HepG2 (cell line): ENCODE results near the gene BPIFB6. TPM values are rescaled to one million over a fixed set of nuclear protein-coding genes. Genes with fewer than 3 reads are reported as not detected.

Experiments
- ATAC-seq: fragments of 200-7000 bp; cut with Tn5 transposase; 3 replicates; pipeline ENCODE4 v1.9.1; 2020; ENCODE audit warnings: mild to moderate bottlenecking, moderate library complexity
- BruUV-seq: library from RNA; stranded (reverse); fragments of 400-500 nt; replicated peaks from 2 replicates; lab custom pipeline; 2021; lab: Mats Ljungman, UMichigan
- CTCF ChIA-PET: fragments of 300-600 bp; formaldehyde crosslinking; extraction: SDS; loops from one replicate; lab custom pipeline; 2021; ENCODE audit warnings: low total read pairs, inconsistent platforms, low intra/inter-chr PET ratio; lab: Yijun Ruan, JAX
- POLR2A ChIA-PET: fragments of 350-600 bp; sonication (Branson Sonifier 250); formaldehyde crosslinking; loops from one replicate; lab custom pipeline; 2020; ENCODE audit warnings: antibody characterized with exemption, inconsistent platforms; lab: Yijun Ruan, JAX
- DNase-seq: peaks from one replicate; pipeline ENCODE4 v3.0.0-alpha.2; 2015; ENCODE audit warnings: low spot score
- FAIRE-seq: peaks from 3 replicates; lab custom pipeline; 2011; peaks lifted over from hg19 to GRCh38; lab: Jason Lieb, UNC
- H2AFZ ChIP-seq: one replicate; pipeline ENCODE4 v1.6.1; 2011; ENCODE audit warnings: low read length, inconsistent platforms
- H3K27ac ChIP-seq: fragments of 300-600 bp; 3 replicates; pipeline ENCODE4 v1.8.0; 2011; ENCODE audit warnings: mixed run types, mild to moderate bottlenecking, mixed read lengths, low read length, inconsistent platforms; ENCODE audit not compliant: insufficient read depth; ENCODE audit errors: extremely low read length
- H3K27me3 ChIP-seq, 2 experiments: fragments of 200-600 bp in 1 of 2; 2 replicates in 1 of 2; 3 replicates in 1 of 2; pipeline versions ENCODE4 v1.6.0 to v1.8.0; 2011; ENCODE audit warnings: low read length in 2 of 2, mild to moderate bottlenecking in 2 of 2, moderate library complexity in 2 of 2, inconsistent platforms in 1 of 2; ENCODE audit not compliant: insufficient read depth in 2 of 2, control insufficient read depth in 1 of 2
- H3K36me3 ChIP-seq, 2 experiments: fragments of 200-600 bp in 1 of 2; replicated peaks in 1 of 2; 2 replicates in 1 of 2; 3 replicates in 1 of 2; pipeline versions ENCODE4 v1.5.1 to v1.8.0; 2011; ENCODE audit warnings: low read length in 2 of 2, inconsistent platforms in 1 of 2; ENCODE audit not compliant: insufficient read depth in 2 of 2, control insufficient read depth in 1 of 2
- H3K4me1 ChIP-seq: 2 replicates; pipeline ENCODE4 v1.5.1; 2012; ENCODE audit warnings: low read length, inconsistent platforms; ENCODE audit not compliant: insufficient read depth
- H3K4me2 ChIP-seq: 2 replicates; pipeline ENCODE4 v1.6.0; 2011; ENCODE audit warnings: low read depth, low read length, inconsistent platforms
- H3K4me3 ChIP-seq, 3 experiments: fragments of 200-600 bp in 1 of 3; sonication (generic), shearing (Covaris generic) in 1 of 3; replicated peaks in 1 of 3; 2 replicates each; pipeline ENCODE4 v1.5.1; 2011 to 2016; ENCODE audit warnings: low read length in 3 of 3, inconsistent platforms in 2 of 3, low read depth in 2 of 3, mild to moderate bottlenecking in 2 of 3, control low read depth in 1 of 3, mixed read lengths in 1 of 3; ENCODE audit not compliant: insufficient read depth in 1 of 3
- H3K79me2 ChIP-seq: one replicate; pipeline ENCODE4 v1.6.1; 2011; ENCODE audit warnings: low read length, inconsistent platforms; ENCODE audit not compliant: insufficient read depth
- H3K9ac ChIP-seq: 2 replicates; pipeline ENCODE4 v1.6.0; 2011; ENCODE audit warnings: mild to moderate bottlenecking, low read depth, low read length, inconsistent platforms; ENCODE audit not compliant: insufficient read depth
- H3K9me3 ChIP-seq: 2 replicates; pipeline ENCODE4 v1.5.1; 2012; ENCODE audit warnings: mild to moderate bottlenecking, low read length
- H4K20me1 ChIP-seq: 2 replicates; pipeline ENCODE4 v1.6.0; 2011; ENCODE audit warnings: inconsistent platforms, mild to moderate bottlenecking, low read length, moderate library complexity; ENCODE audit not compliant: insufficient read depth
- ATF7-NPFF ChIP-seq: sonication (generic); formaldehyde crosslinking; IDR thresholded peaks from 2 replicates; pipeline ENCODE4 v1.8.1; 2023; ENCODE audit warnings: mild to moderate bottlenecking, low read depth, missing genetic modification reagents, moderate library complexity
- FOXC1 ChIP-seq: sonication (generic); formaldehyde crosslinking; IDR thresholded peaks from 2 replicates; pipeline ENCODE4 v1.8.0; 2022; ENCODE audit warnings: mild to moderate bottlenecking, missing genetic modification reagents, borderline replicate concordance
- GMEB1 ChIP-seq: sonication (generic); formaldehyde crosslinking; IDR thresholded peaks from 2 replicates; pipeline ENCODE4 v1.5.1; 2020; ENCODE audit warnings: missing genetic modification reagents, mild to moderate bottlenecking, borderline replicate concordance
- HMG20A ChIP-seq: IDR thresholded peaks from 2 replicates; pipeline ENCODE4 v1.6.1; 2016; ENCODE audit warnings: borderline replicate concordance
- MLX ChIP-seq: IDR thresholded peaks from 2 replicates; pipeline ENCODE4 v1.6.1; 2016
- NONO ChIP-seq, 2 experiments: fragments of 450-650 bp in 1 of 2; sonication (generic) in 1 of 2; formaldehyde crosslinking in 1 of 2; IDR thresholded peaks in 1 of 2; conservative IDR thresholded peaks in 1 of 2; 2 replicates each; pipeline versions ENCODE4 v1.6.1 to v1.8.0; 2017 to 2022; ENCODE audit warnings: mild to moderate bottlenecking in 1 of 2, missing genetic modification reagents in 1 of 2, moderate library complexity in 1 of 2
- PCBP1 ChIP-seq: fragments of 200-400 bp; formaldehyde crosslinking; IDR thresholded peaks from 2 replicates; pipeline ENCODE4 v1.6.1; 2017; ENCODE audit warnings: mild to moderate bottlenecking, low read depth, low read length, borderline replicate concordance
- SATB2 ChIP-seq: sonication (generic); formaldehyde crosslinking; IDR thresholded peaks from 2 replicates; pipeline ENCODE4 v1.5.0; 2020; ENCODE audit warnings: missing genetic modification reagents
- SMARCC2 ChIP-seq: fragments of 450-650 bp; IDR thresholded peaks from 2 replicates; pipeline ENCODE4 v1.6.1; 2017; ENCODE audit warnings: antibody characterized with exemption, mild to moderate bottlenecking
- ZNF512B ChIP-seq: sonication (generic); formaldehyde crosslinking; IDR thresholded peaks from 2 replicates; pipeline ENCODE4 v1.5.1; 2020; ENCODE audit warnings: missing genetic modification reagents, mild to moderate bottlenecking, borderline replicate concordance
- ZSCAN30 ChIP-seq: sonication (generic); formaldehyde crosslinking; IDR thresholded peaks from 2 replicates; pipeline ENCODE4 v1.5.0; 2020; ENCODE audit warnings: mild to moderate bottlenecking, missing genetic modification reagents
- WGBS: methylation state at CpG from one replicate; pipeline ENCODE4 v1.1.6; 2017; ENCODE audit warnings: low lambda C conversion rate; 5-methylcytosine and 5-hydroxymethylcytosine counted together
- in situ Hi-C: cut with HindIII; loops from 2 replicates; pipeline ENCODE4 v1.10.0; 2017; ENCODE audit warnings: low pct_unique_long_range_greater_than_20kb; ENCODE audit not compliant: extremely low pct_ligation_motif_present
- intact Hi-C: fragments of 100-400 bp; cut with micrococcal nuclease; formaldehyde crosslinking; loops from one replicate; pipeline ENCODE4 v1.10.0; 2022; ENCODE audit not compliant: unreplicated experiment
- polyA plus RNA-seq, 8 experiments: library from polyadenylated mRNA; depleted of rRNA in 3 of 8; stranded (reverse) in 7 of 8; unstranded in 1 of 8; fragments of >200 nt; fragmentation: Illumina TruSeq in 4 of 8; extraction: Trizol in 4 of 8; gene quantifications; 2 replicates each; pipeline versions ENCODE4 v1.2.1 to v1.2.3, GENCODE V29; 2011 to 2016; ENCODE audit warnings: low read depth in 4 of 8, missing spikeins in 1 of 8, mixed read lengths in 1 of 8; ENCODE audit not compliant: insufficient read depth in 1 of 8
- total RNA-seq, 5 experiments: library from RNA; depleted of rRNA; stranded (reverse); fragments of >200 nt; fragmentation: Illumina TruSeq; extraction: Trizol; gene quantifications; 2 replicates each; pipeline ENCODE4 v1.2.3, GENCODE V29; 2016; ENCODE audit warnings: low read depth in 1 of 5

BPIFB6 gene
- total and polyA plus RNA-seq, 2 of the 13 experiments (the other 11 are each of a cell fraction or from before 2014, with no cell fraction given), result 0.13 to 1.7 TPM

GRCh38 chr20:33007376-33008335, 23.8 kb upstream of the BPIFB6 start, which contains the start of gene BPIFB2 (continued):
- peak; percentile 82; the same call in 1 of the 2 replicates for TF ChIP-seq ATF7-NPFF (CRISPR knock-in tag)

- in situ Hi-C loops, result no loop called here
- Histone ChIP-seq H3K27me3 (no peaks in the 10 kb centered on the region; a peak in 1 of 5 replicates), H3K36me3 (peaks cover 23 to 36% of the 10 kb centered on the region in 2 experiments), H4K20me1 (no peaks in the 10 kb centered on the region), H3K9me3 (no peaks in the 10 kb centered on the region), H3K9ac (peak overlapping the region; percentile 87), H2AFZ (no peak overlapping the region), H3K27ac (peak overlapping the region; percentile 90), H3K4me3 (peak overlapping the region; percentile 50 to 79 (median 68)), H3K79me2 (peaks cover 37% of the 10 kb centered on the region), H3K4me1 (peaks cover 94% of the 10 kb centered on the region), H3K4me2 (peak overlapping the region; percentile 91)
- CTCF ChIA-PET, result no interaction called here
- POLR2A ChIA-PET, result interaction anchor here (1.1 to 2.8 kb wide), 3 partner anchors 9 to 34 kb away, joined by 3 to 16 read pairs (median 3); no protein-coding TSS in a partner anchor
- ATAC-seq (no peak; the same call in 2 of the 3 replicates), DNase-seq (peak; percentile 70), FAIRE-seq (no peak)
- WGBS, result 59% methylated on average over 23 of the region's 23 CpGs
- BruUV-seq, result no TSS peak
- intact Hi-C loops, result loop anchor here (2.0 to 10.0 kb wide), 3 partner anchors 14 to 214 kb away; no protein-coding TSS in a partner anchor
- peak; percentile 53; the same call in 1 of the 2 replicates for TF ChIP-seq MLX
- no peak for TF ChIP-seq SMARCC2
- TF ChIP-seq FOXC1 (CRISPR knock-in tag), result 0 out of 2 replicates have a peak, but pooled peaks have one; percentile 46
- TF ChIP-seq SATB2 (CRISPR knock-in tag), result 0 out of 2 replicates have a peak, but pooled peaks have one; percentile 34
- TF ChIP-seq ZNF512B (CRISPR knock-in tag), result no peak; the same call in 1 of the 2 replicates
- TF ChIP-seq NONO (IDR thresholded peaks at IDR 0.05), result no peak
- peak; percentile 30; the same call in 1 of the 2 replicates for TF ChIP-seq NONO (CRISPR knock-in tag; conservative IDR thresholded peaks at IDR 0.05)
- no peak for TF ChIP-seq GMEB1 (CRISPR knock-in tag)
- no peak; the same call in 1 of the 2 replicates for TF ChIP-seq HMG20A
- TF ChIP-seq ZSCAN30 (CRISPR knock-in tag), result no peak
- TF ChIP-seq PCBP1, result no peak
Measured at GRCh38 chr20:33008336-33009213, 22.9 kb upstream of the BPIFB6 start.
